ENCODE data around the gene AASS. TPM values are rescaled to one million over a fixed set of nuclear protein-coding genes. Genes with fewer than 3 reads are reported as not detected.
"Not testable (repeated sequence)": the region's sequence is repeated elsewhere in the genome, so short reads cannot be mapped to it uniquely, and the experiment has no call there.

The AASS gene
- total RNA-seq, 1 experiment from 2014 or later: 38.8 TPM

GRCh38 chr7:122182081-122182480 is 38.0 kb upstream of the AASS start:
- CTCF ChIA-PET: no interaction called here
- intact Hi-C loops (cut with micrococcal nuclease; ENCODE audit: unreplicated experiment): no loop called here
- no peak for DNase-seq (ENCODE audit: low spot score)

GRCh38 chr7:122172144-122172543 is 28.1 kb upstream of the AASS start:
- DNase-seq (ENCODE audit: low spot score); BruUV-seq (replicated peaks); intact Hi-C loops (cut with micrococcal nuclease; ENCODE audit: unreplicated experiment); POLR2A ChIA-PET (ENCODE audit: low non-redundant PET); CTCF ChIA-PET; H3K27ac ChIP-seq (ENCODE audit: low read depth, low read length, poor library complexity, severe bottlenecking); H3K4me3 ChIP-seq (ENCODE audit: low read depth, low read length, poor library complexity, severe bottlenecking); H3K4me1 ChIP-seq (ENCODE audit: insufficient read depth, low read length, poor library complexity, severe bottlenecking); H3K9me3 ChIP-seq (ENCODE audit: low read depth, low read length, poor library complexity, severe bottlenecking); H3K36me3 ChIP-seq (ENCODE audit: insufficient read depth, low read length, poor library complexity, severe bottlenecking); H3K27me3 ChIP-seq (replicated peaks; ENCODE audit: insufficient read depth, low read depth, low read length, poor library complexity): not testable (repeated sequence)

More at GRCh38 chr7:122182081-122182480, 38.0 kb upstream of the AASS start:
- no peaks in the 10 kb centered on the region for H3K27me3 ChIP-seq (replicated peaks; ENCODE audit: insufficient read depth, low read depth, low read length, poor library complexity)
- H3K4me1 ChIP-seq (ENCODE audit: insufficient read depth, low read length, poor library complexity, severe bottlenecking): no peaks in the 10 kb centered on the region
- no peaks in the 10 kb centered on the region for H3K9me3 ChIP-seq (ENCODE audit: low read depth, low read length, poor library complexity, severe bottlenecking)
- no peak overlapping the region for H3K27ac ChIP-seq (ENCODE audit: low read depth, low read length, poor library complexity, severe bottlenecking)
- TF ChIP-seq EZH2 (IDR thresholded peaks at IDR 0.05; ENCODE audit: borderline replicate concordance, low read depth, low read length, poor library complexity, severe bottlenecking): no peak
- TF ChIP-seq, protein P1, sequence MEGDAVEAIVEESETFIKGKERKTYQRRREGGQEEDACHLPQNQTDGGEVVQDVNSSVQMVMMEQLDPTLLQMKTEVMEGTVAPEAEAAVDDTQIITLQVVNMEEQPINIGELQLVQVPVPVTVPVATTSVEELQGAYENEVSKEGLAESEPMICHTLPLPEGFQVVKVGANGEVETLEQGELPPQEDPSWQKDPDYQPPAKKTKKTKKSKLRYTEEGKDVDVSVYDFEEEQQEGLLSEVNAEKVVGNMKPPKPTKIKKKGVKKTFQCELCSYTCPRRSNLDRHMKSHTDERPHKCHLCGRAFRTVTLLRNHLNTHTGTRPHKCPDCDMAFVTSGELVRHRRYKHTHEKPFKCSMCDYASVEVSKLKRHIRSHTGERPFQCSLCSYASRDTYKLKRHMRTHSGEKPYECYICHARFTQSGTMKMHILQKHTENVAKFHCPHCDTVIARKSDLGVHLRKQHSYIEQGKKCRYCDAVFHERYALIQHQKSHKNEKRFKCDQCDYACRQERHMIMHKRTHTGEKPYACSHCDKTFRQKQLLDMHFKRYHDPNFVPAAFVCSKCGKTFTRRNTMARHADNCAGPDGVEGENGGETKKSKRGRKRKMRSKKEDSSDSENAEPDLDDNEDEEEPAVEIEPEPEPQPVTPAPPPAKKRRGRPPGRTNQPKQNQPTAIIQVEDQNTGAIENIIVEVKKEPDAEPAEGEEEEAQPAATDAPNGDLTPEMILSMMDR (conservative IDR thresholded peaks at IDR 0.05; ENCODE audit: low read depth, low read length): no peak
- H3K36me3 ChIP-seq (ENCODE audit: insufficient read depth, low read length, poor library complexity, severe bottlenecking): no peaks in the 10 kb centered on the region
- POLR2A ChIA-PET (ENCODE audit: low non-redundant PET): no interaction called here
- H3K4me3 ChIP-seq (ENCODE audit: low read depth, low read length, poor library complexity, severe bottlenecking): no peak overlapping the region
- BruUV-seq (replicated peaks): no TSS peak

DNA sequence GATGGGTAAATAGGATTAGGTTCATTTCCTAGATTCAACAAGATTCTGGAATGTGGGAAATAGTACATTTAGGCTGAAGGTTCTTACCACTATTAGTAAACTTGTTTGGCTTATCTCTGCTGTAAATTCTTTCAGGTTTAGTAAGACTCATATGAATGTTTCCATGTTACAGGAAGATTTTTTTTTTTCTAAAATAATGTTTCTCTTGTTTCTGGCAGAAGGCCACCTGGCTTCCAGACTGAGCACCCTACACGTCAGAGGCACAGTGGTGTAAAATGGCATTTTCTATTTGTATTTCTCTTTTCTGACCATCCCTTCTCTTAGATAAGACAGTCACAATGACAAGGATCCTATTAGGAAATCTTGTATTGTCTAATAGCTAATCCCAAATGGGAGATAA is 22.7 kb upstream of the AASS start:
- Histone ChIP-seq H3K27me3 (replicated peaks; ENCODE audit: insufficient read depth, low read depth, low read length, poor library complexity) (no peaks in the 10 kb centered on the region), H3K4me1 (ENCODE audit: insufficient read depth, low read length, poor library complexity, severe bottlenecking) (peaks cover under 1% of the 10 kb centered on the region), H3K36me3 (ENCODE audit: insufficient read depth, low read length, poor library complexity, severe bottlenecking) (no peaks in the 10 kb centered on the region), H3K9me3 (ENCODE audit: low read depth, low read length, poor library complexity, severe bottlenecking) (no peaks in the 10 kb centered on the region), H3K27ac (ENCODE audit: low read depth, low read length, poor library complexity, severe bottlenecking) (no peak overlapping the region), H3K4me3 (ENCODE audit: low read depth, low read length, poor library complexity, severe bottlenecking) (no peak overlapping the region)
- TF ChIP-seq, protein P1 (conservative IDR thresholded peaks at IDR 0.05; ENCODE audit: low read depth, low read length): no peak
- TF ChIP-seq EZH2 (IDR thresholded peaks at IDR 0.05; ENCODE audit: borderline replicate concordance, low read depth, low read length, poor library complexity, severe bottlenecking): no peak
- ChIA-PET POLR2A (ENCODE audit: low non-redundant PET) (no interaction called here), CTCF (no interaction called here)
- intact Hi-C loops (cut with micrococcal nuclease; ENCODE audit: unreplicated experiment): no loop called here
- DNase-seq (ENCODE audit: low spot score): no peak
- BruUV-seq (replicated peaks): no TSS peak

DNA sequence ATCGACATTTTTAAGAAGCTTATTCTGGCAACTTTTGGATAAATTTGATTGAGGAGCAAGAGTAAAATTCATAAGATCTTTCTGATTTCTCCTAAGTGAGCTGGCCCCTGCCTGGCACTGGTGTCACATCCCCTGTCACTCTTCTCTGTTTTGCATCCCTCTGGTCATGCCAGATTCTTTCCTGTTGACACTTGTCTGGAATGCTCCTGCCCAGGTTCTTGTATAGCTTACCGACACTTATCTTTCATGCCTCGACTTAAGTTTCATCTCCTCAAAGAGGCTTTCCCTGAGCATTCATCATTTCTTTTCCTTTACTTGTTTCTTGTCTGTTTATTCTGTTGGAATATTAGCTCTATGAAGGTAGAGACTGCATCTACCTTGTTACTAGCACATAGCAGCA is 22.2 kb upstream of the AASS start:
- no peaks in the 10 kb centered on the region for H3K27me3 ChIP-seq (replicated peaks; ENCODE audit: insufficient read depth, low read depth, low read length, poor library complexity)
- no peak overlapping the region for H3K4me3 ChIP-seq (ENCODE audit: low read depth, low read length, poor library complexity, severe bottlenecking)
- H3K4me1 ChIP-seq (ENCODE audit: insufficient read depth, low read length, poor library complexity, severe bottlenecking): peaks cover 6% of the 10 kb centered on the region
- POLR2A ChIA-PET (ENCODE audit: low non-redundant PET): no interaction called here
- H3K27ac ChIP-seq (ENCODE audit: low read depth, low read length, poor library complexity, severe bottlenecking): no peak overlapping the region
- DNase-seq (ENCODE audit: low spot score): no peak
- intact Hi-C loops (cut with micrococcal nuclease; ENCODE audit: unreplicated experiment): no loop called here
- TF ChIP-seq, protein P1 (conservative IDR thresholded peaks at IDR 0.05; ENCODE audit: low read depth, low read length): no peak
- no peak for TF ChIP-seq EZH2 (IDR thresholded peaks at IDR 0.05; ENCODE audit: borderline replicate concordance, low read depth, low read length, poor library complexity, severe bottlenecking)
- no peaks in the 10 kb centered on the region for H3K36me3 ChIP-seq (ENCODE audit: insufficient read depth, low read length, poor library complexity, severe bottlenecking)
- H3K9me3 ChIP-seq (ENCODE audit: low read depth, low read length, poor library complexity, severe bottlenecking): no peaks in the 10 kb centered on the region
- CTCF ChIA-PET: no interaction called here
- no TSS peak for BruUV-seq (replicated peaks)

Data from A673 (cell line).